GM23248 (cell line): ENCODE data around the gene SPATA31D4.
"Not testable (repeated sequence)": the region's sequence is repeated elsewhere in the genome, so short reads cannot be mapped to it uniquely, and the experiment has no call there.

ENCODE experiments used
- EZH2 ChIP-seq: fragments of 200-600 bp; sonication (generic); IDR thresholded peaks from 2 replicates; pipeline ENCODE4 v1.6.1; 2018; ENCODE audit warnings: antibody characterized with exemption, mild to moderate bottlenecking; ENCODE audit not compliant: insufficient read depth, poor library complexity, severe bottlenecking
- EZH2phosphoT487 ChIP-seq: fragments of 200-600 bp; sonication (generic); IDR thresholded peaks from 2 replicates; pipeline ENCODE4 v1.6.1; 2018; ENCODE audit warnings: antibody characterized with exemption, moderate library complexity, mild to moderate bottlenecking, low read depth; ENCODE audit not compliant: insufficient read depth

DNA sequence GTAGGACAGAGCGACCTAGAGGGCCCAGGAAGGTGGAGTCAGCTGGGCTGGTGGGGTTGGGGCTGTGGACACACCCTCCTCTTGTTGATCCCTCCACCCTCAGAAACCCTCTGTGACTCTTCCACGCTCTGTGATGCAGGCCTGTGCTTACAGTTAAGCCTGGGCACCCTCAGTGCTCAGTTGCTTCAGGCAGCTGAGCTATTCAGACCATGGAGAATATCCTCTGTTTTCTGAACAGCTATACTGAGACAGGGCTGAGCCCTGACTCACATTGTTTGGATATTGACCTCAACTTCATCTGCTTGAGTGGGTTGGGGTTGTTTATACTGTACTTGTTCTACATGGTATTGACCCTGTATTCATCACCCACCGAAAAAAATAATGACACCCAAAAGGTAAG lies at the start of gene SPATA31D4:
- TF ChIP-seq EZH2, EZH2phosphoT487: not testable (repeated sequence)
